ENCODE results near the gene SLC25A10. TPM values are rescaled to one million over a fixed set of nuclear protein-coding genes. Genes with fewer than 3 reads are reported as not detected.

SLC25A10 gene
- total RNA-seq, 1 donor from 2014 or later, result 34.1 TPM

- DNase-seq (ENCODE audit: low spot score), result no peak
Measured at GRCh38 chr17:81705518-81706231, 6.4 kb upstream of the SLC25A10 start.

- no peak for DNase-seq (ENCODE audit: low spot score)
Measured at GRCh38 chr17:81706232-81706611, 5.9 kb upstream of the SLC25A10 start.

GRCh38 chr17:81706757-81707624 is 5.1 kb upstream of the SLC25A10 start:
- no peak for DNase-seq (ENCODE audit: low spot score)

- no peak for DNase-seq (ENCODE audit: low spot score)
Measured at GRCh38 chr17:81707725-81708646, 4.1 kb upstream of the SLC25A10 start.

- DNase-seq (ENCODE audit: low spot score), result no peak
Measured at GRCh38 chr17:81708739-81709185, 3.3 kb upstream of the SLC25A10 start.

- no peak for DNase-seq (ENCODE audit: low spot score)
Measured at GRCh38 chr17:81710514-81711308, 1.4 kb upstream of the SLC25A10 start.

GRCh38 chr17:81712468-81713003 is 452 bp downstream of the SLC25A10 start:
- no peak for DNase-seq (ENCODE audit: low spot score)

GRCh38 chr17:81713004-81713555 is 996 bp downstream of the SLC25A10 start:
- DNase-seq (ENCODE audit: low spot score), result no peak

- no peak for DNase-seq (ENCODE audit: low spot score)
Measured at GRCh38 chr17:81713556-81714411, 1.7 kb downstream of the SLC25A10 start.

GRCh38 chr17:81714412-81715106 is 2.5 kb downstream of the SLC25A10 start:
- DNase-seq (ENCODE audit: low spot score), result no peak

GRCh38 chr17:81715107-81715871 is 3.2 kb downstream of the SLC25A10 start:
- no peak for DNase-seq (ENCODE audit: low spot score)

- no peak for DNase-seq (ENCODE audit: low spot score)
Measured at GRCh38 chr17:81715872-81716673, 4.0 kb downstream of the SLC25A10 start.

- no peak for DNase-seq (ENCODE audit: low spot score)
Measured at GRCh38 chr17:81716674-81716996, 4.6 kb downstream of the SLC25A10 start.

GRCh38 chr17:81717049-81717765 is 5.1 kb downstream of the SLC25A10 start:
- no peak for DNase-seq (ENCODE audit: low spot score)

- no peak for DNase-seq (ENCODE audit: low spot score)
Measured at GRCh38 chr17:81717766-81718089, 5.6 kb downstream of the SLC25A10 start.

GRCh38 chr17:81719410-81720266 is 7.6 kb downstream of the SLC25A10 start:
- DNase-seq (ENCODE audit: low spot score), result no peak
